Natural killer cell (primary cell): ENCODE measurements around the gene CEP128. TPM values are rescaled to one million over a fixed set of nuclear protein-coding genes. Genes with fewer than 3 reads are reported as not detected.

ENCODE experiments used
- ATAC-seq, 3 donors: fragments of 150-1000 bp in 2 of 3; fragments of 200-7000 bp in 1 of 3; cut with Tn5 transposase; 1 replicate in 1 of 3; 2 replicates in 2 of 3; pipeline ENCODE4 v1.10.0; 2021; ENCODE audit warnings: mild to moderate bottlenecking in 2 of 3, moderate library complexity in 2 of 3
- DNase-seq, 2 donors: peaks; one replicate each; pipeline versions ENCODE4 v3.0.0 to v3.0.0-alpha.2; 2013 to 2021; ENCODE audit warnings: mixed read lengths in 1 of 2
- H3K27ac ChIP-seq: one replicate; pipeline ENCODE4 v1.5.1; 2013; ENCODE audit warnings: mild to moderate bottlenecking, low read length
- H3K27me3 ChIP-seq: one replicate; pipeline ENCODE4 v1.6.1; 2013; ENCODE audit warnings: low read length; ENCODE audit not compliant: control insufficient read depth, insufficient read depth
- H3K36me3 ChIP-seq: one replicate; pipeline ENCODE4 v1.6.1; 2013; ENCODE audit warnings: low read length; ENCODE audit not compliant: control insufficient read depth, insufficient read depth
- H3K4me1 ChIP-seq: one replicate; pipeline ENCODE4 v1.6.1; 2013; ENCODE audit warnings: low read length; ENCODE audit not compliant: control insufficient read depth, insufficient read depth
- H3K4me3 ChIP-seq: one replicate; pipeline ENCODE4 v1.5.1; 2013; ENCODE audit warnings: low read length
- H3K9me3 ChIP-seq: one replicate; pipeline ENCODE4 v1.6.1; 2013; ENCODE audit warnings: low read length; ENCODE audit not compliant: control insufficient read depth, insufficient read depth
- H3K27ac Mint-ChIP-seq, 2 donors: one replicate each; pipeline ENCODE4 v1.8.0; 2022; ENCODE audit warnings: mild to moderate bottlenecking in 2 of 2, mixed read lengths in 2 of 2, moderate library complexity in 1 of 2
- H3K27me3 Mint-ChIP-seq, 2 donors: one replicate each; pipeline ENCODE4 v1.8.0; 2022; ENCODE audit warnings: low read depth in 2 of 2, mixed read lengths in 2 of 2
- H3K36me3 Mint-ChIP-seq: one replicate; pipeline ENCODE4 v1.8.0; 2022; ENCODE audit warnings: mixed read lengths
- H3K4me1 Mint-ChIP-seq, 2 donors: one replicate each; pipeline ENCODE4 v1.8.0; 2022; ENCODE audit warnings: mixed read lengths in 2 of 2
- H3K4me3 Mint-ChIP-seq: one replicate; pipeline ENCODE4 v1.8.0; 2022; ENCODE audit warnings: mild to moderate bottlenecking, moderate library complexity, mixed read lengths
- H3K9me3 Mint-ChIP-seq, 2 donors: one replicate each; pipeline ENCODE4 v1.8.0; 2022; ENCODE audit warnings: mixed read lengths in 2 of 2
- WGBS: methylation state at CpG from one replicate; pipeline ENCODE4 v1.1.7; 2013; ENCODE audit warnings: missing lambda C conversion rate; ENCODE audit not compliant: insufficient coverage; 5-methylcytosine and 5-hydroxymethylcytosine counted together
- intact Hi-C: fragments of 100-400 bp; cut with micrococcal nuclease; formaldehyde crosslinking; loops from one replicate; pipeline ENCODE4 v1.14.2; 2022
- total RNA-seq, 4 donors: library from RNA; stranded (reverse); fragments of 120-200 nt in 1 of 4; gene quantifications; one replicate each; pipeline versions ENCODE4 v1.2.3 to v1.2.4, GENCODE V29; 2013 to 2022
- TF ChIP-seq, protein P1 (sequence below): fragments of 200-600 bp; IDR thresholded peaks from one replicate; pipeline ENCODE4 v1.8.0; 2022; ENCODE audit warnings: antibody characterized with exemption

Gene CEP128
- total RNA-seq, 3 donors from 2014 or later (not counting 1 experiment from before 2014, with no cell fraction given), result 14.4 to 16.7 (median 15.6) TPM

DNA sequence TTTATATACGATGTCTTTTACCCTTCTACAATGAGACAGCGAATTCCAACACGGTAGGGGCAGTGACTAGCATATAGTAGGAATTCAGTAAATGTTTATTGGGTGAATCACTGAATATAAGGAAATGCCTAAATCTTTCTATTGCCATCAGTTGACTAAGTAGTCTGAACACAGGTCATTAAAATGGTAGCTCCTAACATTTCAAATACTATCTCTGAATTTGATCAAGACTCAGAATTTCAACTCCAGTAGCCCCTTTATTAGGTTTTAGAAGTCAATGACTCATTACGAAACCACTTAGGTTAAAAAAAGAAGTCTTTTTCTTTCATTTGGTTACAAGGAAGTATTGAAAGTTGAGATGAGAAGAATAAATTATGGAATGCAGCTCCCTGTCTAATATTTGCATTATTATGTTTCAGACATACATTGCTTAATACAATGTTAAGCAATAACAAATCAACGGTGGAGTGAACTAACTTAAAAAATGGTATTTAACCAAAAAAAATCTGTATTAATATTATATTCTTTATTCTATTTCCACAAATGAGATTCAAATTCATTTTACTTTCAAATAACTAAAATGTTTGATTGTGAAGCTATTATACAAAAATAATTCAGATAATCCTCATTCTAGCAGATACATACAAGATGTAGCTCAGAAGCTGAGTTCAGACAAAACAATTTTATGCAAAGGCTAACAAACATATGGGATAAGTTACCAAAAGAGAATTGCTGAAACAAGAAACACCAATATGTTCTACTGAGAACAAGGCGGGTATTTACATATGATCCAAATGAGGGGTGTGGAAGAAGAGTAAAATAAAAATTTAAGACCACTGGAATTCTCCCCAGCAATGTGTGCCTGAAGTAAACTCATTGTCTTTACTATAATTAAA lies 302.7 kb downstream of the CEP128 start:
- H3K27me3 Mint-ChIP-seq, result no peaks in the 10 kb centered on the region
- intact Hi-C loops, result no loop called here
- DNase-seq (no peak), ATAC-seq (no peak)
- no peaks in the 10 kb centered on the region for H3K4me1 Mint-ChIP-seq
- peaks cover 14% of the 10 kb centered on the region in 2 donors for H3K9me3 Mint-ChIP-seq
- H3K27ac Mint-ChIP-seq, result no peak overlapping the region
- H3K4me3 Mint-ChIP-seq, result no peak overlapping the region
- no peak overlapping the region for H3K27ac ChIP-seq
- TF ChIP-seq, protein P1, sequence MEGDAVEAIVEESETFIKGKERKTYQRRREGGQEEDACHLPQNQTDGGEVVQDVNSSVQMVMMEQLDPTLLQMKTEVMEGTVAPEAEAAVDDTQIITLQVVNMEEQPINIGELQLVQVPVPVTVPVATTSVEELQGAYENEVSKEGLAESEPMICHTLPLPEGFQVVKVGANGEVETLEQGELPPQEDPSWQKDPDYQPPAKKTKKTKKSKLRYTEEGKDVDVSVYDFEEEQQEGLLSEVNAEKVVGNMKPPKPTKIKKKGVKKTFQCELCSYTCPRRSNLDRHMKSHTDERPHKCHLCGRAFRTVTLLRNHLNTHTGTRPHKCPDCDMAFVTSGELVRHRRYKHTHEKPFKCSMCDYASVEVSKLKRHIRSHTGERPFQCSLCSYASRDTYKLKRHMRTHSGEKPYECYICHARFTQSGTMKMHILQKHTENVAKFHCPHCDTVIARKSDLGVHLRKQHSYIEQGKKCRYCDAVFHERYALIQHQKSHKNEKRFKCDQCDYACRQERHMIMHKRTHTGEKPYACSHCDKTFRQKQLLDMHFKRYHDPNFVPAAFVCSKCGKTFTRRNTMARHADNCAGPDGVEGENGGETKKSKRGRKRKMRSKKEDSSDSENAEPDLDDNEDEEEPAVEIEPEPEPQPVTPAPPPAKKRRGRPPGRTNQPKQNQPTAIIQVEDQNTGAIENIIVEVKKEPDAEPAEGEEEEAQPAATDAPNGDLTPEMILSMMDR, result no peak
- H3K27me3 ChIP-seq, result no peaks in the 10 kb centered on the region
- no peaks in the 10 kb centered on the region for H3K36me3 ChIP-seq
- no peaks in the 10 kb centered on the region for H3K4me1 ChIP-seq
- H3K9me3 ChIP-seq, result no peaks in the 10 kb centered on the region
- WGBS, result 100% methylated on average over 2 of the region's 6 CpGs
- no peak overlapping the region for H3K4me3 ChIP-seq
- H3K36me3 Mint-ChIP-seq, result peaks cover 12% of the 10 kb centered on the region

DNA sequence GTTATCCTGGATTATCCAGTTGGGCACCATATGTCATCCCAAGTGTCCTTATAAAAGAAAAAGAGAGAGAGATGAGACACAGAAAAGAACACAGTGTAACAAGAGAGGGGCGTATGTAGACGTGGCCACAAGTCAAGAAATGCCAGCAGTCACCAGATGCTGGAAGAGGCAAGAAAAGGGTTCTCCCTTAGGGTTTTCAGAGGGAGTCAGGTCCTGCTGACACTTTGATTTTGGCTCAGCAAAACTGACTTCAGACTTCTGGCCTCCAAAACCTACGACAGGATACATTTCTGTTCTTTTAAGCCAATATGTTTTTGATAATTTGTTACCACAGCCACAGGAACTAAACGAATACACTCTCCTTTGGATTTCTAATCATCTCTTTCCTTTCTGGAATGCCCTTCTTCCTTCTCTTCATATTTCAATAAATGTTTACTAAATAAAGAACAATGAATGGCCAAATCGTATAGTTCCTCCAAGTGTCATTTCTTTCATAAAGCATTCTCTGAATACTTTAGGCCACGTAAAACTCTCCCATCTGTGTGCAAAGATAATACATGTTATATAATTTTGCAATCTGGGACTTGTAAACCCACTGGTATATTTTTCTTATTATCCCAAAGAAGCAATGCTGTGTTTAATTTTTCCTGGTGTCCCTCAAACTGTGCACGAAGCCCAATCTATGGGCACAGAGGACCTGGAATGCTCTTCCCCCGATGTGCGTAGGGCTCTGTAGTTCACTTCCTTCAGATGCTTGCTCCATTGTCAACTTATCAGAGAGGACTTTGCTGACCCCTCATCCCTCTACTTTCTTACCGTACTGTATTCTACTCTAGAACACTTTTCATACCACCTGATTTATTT lies 303.6 kb downstream of the CEP128 start:
- no peaks in the 10 kb centered on the region for H3K27me3 ChIP-seq
- TF ChIP-seq, protein P1, result no peak
- Mint-ChIP-seq H3K9me3 (peaks cover 12 to 14% of the 10 kb centered on the region in 2 donors), H3K27ac (no peak overlapping the region), H3K4me3 (no peak overlapping the region), H3K4me1 (no peaks in the 10 kb centered on the region), H3K36me3 (peaks cover 12% of the 10 kb centered on the region), H3K27me3 (no peaks in the 10 kb centered on the region)
- WGBS, result 97% methylated on average over 10 of the region's 10 CpGs
- H3K4me3 ChIP-seq, result no peak overlapping the region
- DNase-seq, result no peak
- intact Hi-C loops, result no loop called here
- H3K36me3 ChIP-seq, result no peaks in the 10 kb centered on the region
- no peaks in the 10 kb centered on the region for H3K9me3 ChIP-seq
- H3K27ac ChIP-seq, result no peak overlapping the region
- ATAC-seq, result no peak
- H3K4me1 ChIP-seq, result no peaks in the 10 kb centered on the region

DNA sequence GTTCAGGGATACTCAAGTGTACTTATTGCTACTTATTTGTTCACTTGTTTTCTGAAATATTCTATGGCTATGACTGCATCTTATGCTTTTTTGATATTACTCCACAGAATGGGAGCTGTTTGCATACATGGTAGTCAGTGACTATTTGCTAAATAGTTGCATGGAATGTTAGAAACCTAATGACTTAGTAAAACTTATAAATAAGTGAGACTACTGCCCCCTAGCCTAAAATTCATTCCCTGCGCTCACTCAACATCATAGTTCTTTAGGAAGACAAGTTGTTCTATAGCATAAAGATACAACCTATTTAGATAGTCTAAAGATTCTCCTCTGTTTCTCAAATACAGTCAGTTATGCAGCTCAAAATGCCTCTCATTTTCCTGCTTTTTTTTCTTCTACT lies 305.5 kb downstream of the CEP128 start:
- H3K36me3 ChIP-seq, result no peaks in the 10 kb centered on the region
- no peaks in the 10 kb centered on the region for H3K27me3 ChIP-seq
- H3K36me3 Mint-ChIP-seq, result peaks cover 12% of the 10 kb centered on the region
- no peaks in the 10 kb centered on the region for H3K27me3 Mint-ChIP-seq
- H3K4me1 ChIP-seq, result no peaks in the 10 kb centered on the region
- TF ChIP-seq, protein P1, result no peak
- H3K4me3 Mint-ChIP-seq, result no peak overlapping the region
- intact Hi-C loops, result no loop called here
- peaks cover 11% of the 10 kb centered on the region in 2 donors for H3K9me3 Mint-ChIP-seq
- no peak overlapping the region for H3K27ac Mint-ChIP-seq
- H3K9me3 ChIP-seq, result no peaks in the 10 kb centered on the region
- no peaks in the 10 kb centered on the region for H3K4me1 Mint-ChIP-seq
- H3K27ac ChIP-seq, result no peak overlapping the region
- ATAC-seq, result no peak
- no peak overlapping the region for H3K4me3 ChIP-seq
- no CpG with 5 or more reads among the region's 1 CpG for WGBS
- no peak for DNase-seq
